ENCODE results near the gene UNC13A. TPM values are rescaled to one million over a fixed set of nuclear protein-coding genes. Genes with fewer than 3 reads are reported as not detected.
A peak's percentile ranks its signal among the peaks of the same experiment; 100 is the strongest.

The UNC13A gene
- polyA plus RNA-seq, 1 of the 3 experiments (the other 2 are of a cell fraction): 0.38 TPM

DNA sequence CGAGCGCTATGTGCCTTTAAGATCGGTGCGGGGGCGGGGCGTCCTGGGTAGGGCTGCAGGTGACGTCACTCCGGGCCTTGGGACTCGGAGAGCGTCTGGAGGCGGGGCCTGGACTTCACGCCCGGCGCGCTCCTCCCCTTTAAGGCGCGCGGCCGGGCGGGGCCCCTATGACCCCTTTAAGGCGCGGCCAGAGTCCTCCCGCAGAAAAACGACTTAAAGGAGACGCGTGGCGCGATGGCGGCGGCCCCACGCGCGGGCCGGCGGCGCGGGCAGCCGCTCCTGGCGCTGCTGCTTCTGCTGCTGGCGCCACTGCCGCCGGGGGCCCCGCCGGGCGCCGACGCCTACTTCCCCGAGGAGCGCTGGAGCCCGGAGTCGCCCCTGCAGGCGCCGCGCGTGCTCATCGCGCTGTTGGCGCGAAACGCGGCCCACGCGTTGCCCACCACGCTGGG is 132.7 kb downstream of the UNC13A start, which contains the start of gene COLGALT1:
Gene COLGALT1 (plus strand): TSS at position 170 of the 449 bp plus-strand sequence. CDS start 65 bp downstream, at position 235.
- Histone ChIP-seq H3K27me3 (ENCODE audit: insufficient read depth) (no peaks in the 10 kb centered on the region), H3K4me3 (ENCODE audit: low read depth in 2 of 2, low read length in 1 of 2) (peak within 1 kb of the TSS; percentile 76 to 93), H2AFZ (ENCODE audit: low read depth) (peak within 1 kb of the TSS; percentile 91), H3K9me3 (no peaks in the 10 kb centered on the region), H3K9ac (peak within 1 kb of the TSS; percentile 78), H3K27ac (ENCODE audit: low read depth in 2 of 2, low read length in 1 of 2) (peak within 1 kb of the TSS; percentile 35 to 67; a peak in 3 of 4 replicates), H3K4me2 (peak within 1 kb of the TSS; percentile 98), H3K36me3 (replicated peaks in 1 of 2; ENCODE audit: control insufficient read depth in 1 of 2, insufficient read depth in 2 of 2, low read length in 1 of 2) (peaks cover 5 to 10% of the 10 kb centered on the region in 2 experiments), H4K20me1 (ENCODE audit: insufficient read depth) (no peaks in the 10 kb centered on the region), H3K4me1 (ENCODE audit: control insufficient read depth in 1 of 2, insufficient read depth in 2 of 2, low read depth in 1 of 2, low read length in 1 of 2) (peaks cover 0 to 7% of the 10 kb centered on the region in 2 experiments; a peak in 2 of 4 replicates), H3K79me2 (ENCODE audit: insufficient read depth) (peaks cover 20% of the 10 kb centered on the region), H3F3A (replicated peaks; ENCODE audit: insufficient read depth) (peaks cover 6% of the 10 kb centered on the region), H3K9me2 (no peaks in the 10 kb centered on the region)
- CTCF ChIA-PET: interaction anchor here (0.6 to 1.8 kb wide), 2 partner anchors 51 to 1123 kb away, joined by 3 to 10 read pairs; no protein-coding TSS in a partner anchor
- 0% methylated on average over 14 of the region's 64 CpGs for WGBS (ENCODE audit: low lambda C conversion rate)
- POLR2A ChIA-PET: no interaction called here
- peak; percentile 99 for DNase-seq
- TF ChIP-seq POLR2AphosphoS5 (IDR thresholded peaks at IDR 0.05; ENCODE audit: low read depth, low read length): peak; percentile 16; the same call in 1 of the 2 replicates
- TF ChIP-seq MEF2A (IDR thresholded peaks at IDR 0.05; ENCODE audit: borderline replicate concordance, low read depth): no peak
- TF ChIP-seq, protein P1, sequence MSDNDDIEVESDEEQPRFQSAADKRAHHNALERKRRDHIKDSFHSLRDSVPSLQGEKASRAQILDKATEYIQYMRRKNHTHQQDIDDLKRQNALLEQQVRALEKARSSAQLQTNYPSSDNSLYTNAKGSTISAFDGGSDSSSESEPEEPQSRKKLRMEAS (IDR thresholded peaks at IDR 0.05; ENCODE audit: low read depth): peak; percentile 76; the same call in 1 of the 2 replicates
- 0 out of 2 replicates have a peak, but pooled peaks have one; percentile 32 for TF ChIP-seq RFX5 (IDR thresholded peaks at IDR 0.05; ENCODE audit: low read length)
- TF ChIP-seq NFIC (IDR thresholded peaks at IDR 0.05; ENCODE audit: borderline replicate concordance): no peak

- peaks cover 1 to 6% of the 10 kb centered on the region in 2 experiments for H3K36me3 ChIP-seq (replicated peaks in 1 of 2; ENCODE audit: control insufficient read depth in 1 of 2, insufficient read depth in 2 of 2, low read length in 1 of 2)
- no peak overlapping the region for H3K27ac ChIP-seq (ENCODE audit: low read depth in 2 of 2, low read length in 1 of 2)
- ChIA-PET POLR2A (no interaction called here), CTCF (interaction anchor here (1.7 kb wide), 1 partner anchor 19 kb away, joined by 4 read pairs; no protein-coding TSS in a partner anchor)
- H3K79me2 ChIP-seq (ENCODE audit: insufficient read depth): peaks cover 20% of the 10 kb centered on the region
- H3K9me2 ChIP-seq: no peaks in the 10 kb centered on the region
- 6% methylated on average over 15 of the region's 19 CpGs for WGBS (ENCODE audit: low lambda C conversion rate)
- H3K4me3 ChIP-seq (ENCODE audit: low read depth in 2 of 2, low read length in 1 of 2): peak overlapping the region; percentile 76 to 93
- peak overlapping the region; percentile 80 for H3K4me2 ChIP-seq
- H3K27me3 ChIP-seq (ENCODE audit: insufficient read depth): no peaks in the 10 kb centered on the region
- H2AFZ ChIP-seq (ENCODE audit: low read depth): peak overlapping the region; percentile 91
- H4K20me1 ChIP-seq (ENCODE audit: insufficient read depth): no peaks in the 10 kb centered on the region
- TF ChIP-seq MEF2A (IDR thresholded peaks at IDR 0.05; ENCODE audit: borderline replicate concordance, low read depth): no peak
- no peak for TF ChIP-seq MXI1 (IDR thresholded peaks at IDR 0.05; ENCODE audit: low read depth, low read length)
- TF ChIP-seq RCOR1 (IDR thresholded peaks at IDR 0.05; ENCODE audit: low read length): 0 out of 2 replicates have a peak, but pooled peaks have one; percentile 11
- no peaks in the 10 kb centered on the region for H3K9me3 ChIP-seq
- peaks cover 0 to 7% of the 10 kb centered on the region in 2 experiments; a peak in 2 of 4 replicates for H3K4me1 ChIP-seq (ENCODE audit: control insufficient read depth in 1 of 2, insufficient read depth in 2 of 2, low read depth in 1 of 2, low read length in 1 of 2)
- H3F3A ChIP-seq (replicated peaks; ENCODE audit: insufficient read depth): peaks cover 6% of the 10 kb centered on the region
- no peak for DNase-seq
- no peak overlapping the region; the same call in 1 of the 2 replicates for H3K9ac ChIP-seq
Measured at GRCh38 chr19:17554968-17555479, 133.1 kb downstream of the UNC13A start.

DNA sequence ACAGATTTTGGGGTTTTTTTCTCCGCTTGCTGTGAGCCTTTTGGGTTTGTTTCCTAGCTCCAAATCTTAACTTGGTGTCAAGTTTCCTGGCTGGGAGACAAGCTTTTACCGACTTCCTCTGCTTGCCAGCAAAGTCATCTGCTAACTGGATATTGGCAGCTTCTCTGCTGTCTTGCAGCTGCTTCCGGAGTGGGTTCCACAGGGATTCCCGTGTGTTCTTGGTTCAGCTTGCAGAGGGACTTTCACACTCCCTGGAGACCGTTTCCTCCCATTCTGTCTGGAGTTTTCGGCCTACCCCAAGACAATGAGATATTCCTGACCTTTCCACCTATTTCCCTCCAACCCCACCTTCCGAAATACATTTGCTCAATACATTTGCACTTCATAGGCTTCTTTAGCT is 134.9 kb downstream of the UNC13A start:
- POLR2A ChIA-PET: no interaction called here
- DNase-seq: no peak
- peak overlapping the region; percentile 36 to 73; a peak in 2 of 4 replicates for H3K27ac ChIP-seq (ENCODE audit: low read depth in 2 of 2, low read length in 1 of 2)

More for the DNA sequence above, 134.9 kb downstream of the UNC13A start:
- H2AFZ ChIP-seq (ENCODE audit: low read depth): no peak overlapping the region
- H3K4me1 ChIP-seq (ENCODE audit: control insufficient read depth in 1 of 2, insufficient read depth in 2 of 2, low read depth in 1 of 2, low read length in 1 of 2): peaks cover 0 to 7% of the 10 kb centered on the region in 2 experiments; a peak in 2 of 4 replicates
- no peak overlapping the region; the same call in 1 of the 2 replicates for H3K4me2 ChIP-seq
- H3K4me3 ChIP-seq (ENCODE audit: low read depth in 2 of 2, low read length in 1 of 2): no peak overlapping the region
- no peaks in the 10 kb centered on the region for H4K20me1 ChIP-seq (ENCODE audit: insufficient read depth)
- 50% methylated on average over 7 of the region's 7 CpGs for WGBS (ENCODE audit: low lambda C conversion rate)
- no peaks in the 10 kb centered on the region for H3K9me3 ChIP-seq
- no peak overlapping the region for H3K9ac ChIP-seq
- peaks cover 6% of the 10 kb centered on the region for H3F3A ChIP-seq (replicated peaks; ENCODE audit: insufficient read depth)
- CTCF ChIA-PET: interaction anchor here (1.7 kb wide), 1 partner anchor 20 kb away, joined by 4 read pairs; no protein-coding TSS in a partner anchor
- no peaks in the 10 kb centered on the region for H3K27me3 ChIP-seq (ENCODE audit: insufficient read depth)
- H3K36me3 ChIP-seq (replicated peaks in 1 of 2; ENCODE audit: control insufficient read depth in 1 of 2, insufficient read depth in 2 of 2, low read length in 1 of 2): no peaks in the 10 kb centered on the region
- no peaks in the 10 kb centered on the region for H3K9me2 ChIP-seq
- peaks cover 20% of the 10 kb centered on the region for H3K79me2 ChIP-seq (ENCODE audit: insufficient read depth)
- TF ChIP-seq TCF12 (IDR thresholded peaks at IDR 0.05) (peak; percentile 68), ELF1 (IDR thresholded peaks at IDR 0.05) (peak; percentile 43; the same call in 1 of the 2 replicates), MEF2A (IDR thresholded peaks at IDR 0.05; ENCODE audit: borderline replicate concordance, low read depth) (no peak), MXI1 (IDR thresholded peaks at IDR 0.05; ENCODE audit: low read depth, low read length) (no peak), EZH2phosphoT487 (IDR thresholded peaks at IDR 0.05; ENCODE audit: borderline replicate concordance, low read depth) (no peak), NFIC (IDR thresholded peaks at IDR 0.05; ENCODE audit: borderline replicate concordance) (peak; percentile 78)
- TF ChIP-seq, protein P2, sequence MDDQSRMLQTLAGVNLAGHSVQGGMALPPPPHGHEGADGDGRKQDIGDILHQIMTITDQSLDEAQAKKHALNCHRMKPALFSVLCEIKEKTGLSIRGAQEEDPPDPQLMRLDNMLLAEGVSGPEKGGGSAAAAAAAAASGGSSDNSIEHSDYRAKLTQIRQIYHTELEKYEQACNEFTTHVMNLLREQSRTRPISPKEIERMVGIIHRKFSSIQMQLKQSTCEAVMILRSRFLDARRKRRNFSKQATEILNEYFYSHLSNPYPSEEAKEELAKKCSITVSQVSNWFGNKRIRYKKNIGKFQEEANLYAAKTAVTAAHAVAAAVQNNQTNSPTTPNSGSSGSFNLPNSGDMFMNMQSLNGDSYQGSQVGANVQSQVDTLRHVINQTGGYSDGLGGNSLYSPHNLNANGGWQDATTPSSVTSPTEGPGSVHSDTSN (IDR thresholded peaks at IDR 0.05): peak; percentile 43
- TF ChIP-seq, protein P3, sequence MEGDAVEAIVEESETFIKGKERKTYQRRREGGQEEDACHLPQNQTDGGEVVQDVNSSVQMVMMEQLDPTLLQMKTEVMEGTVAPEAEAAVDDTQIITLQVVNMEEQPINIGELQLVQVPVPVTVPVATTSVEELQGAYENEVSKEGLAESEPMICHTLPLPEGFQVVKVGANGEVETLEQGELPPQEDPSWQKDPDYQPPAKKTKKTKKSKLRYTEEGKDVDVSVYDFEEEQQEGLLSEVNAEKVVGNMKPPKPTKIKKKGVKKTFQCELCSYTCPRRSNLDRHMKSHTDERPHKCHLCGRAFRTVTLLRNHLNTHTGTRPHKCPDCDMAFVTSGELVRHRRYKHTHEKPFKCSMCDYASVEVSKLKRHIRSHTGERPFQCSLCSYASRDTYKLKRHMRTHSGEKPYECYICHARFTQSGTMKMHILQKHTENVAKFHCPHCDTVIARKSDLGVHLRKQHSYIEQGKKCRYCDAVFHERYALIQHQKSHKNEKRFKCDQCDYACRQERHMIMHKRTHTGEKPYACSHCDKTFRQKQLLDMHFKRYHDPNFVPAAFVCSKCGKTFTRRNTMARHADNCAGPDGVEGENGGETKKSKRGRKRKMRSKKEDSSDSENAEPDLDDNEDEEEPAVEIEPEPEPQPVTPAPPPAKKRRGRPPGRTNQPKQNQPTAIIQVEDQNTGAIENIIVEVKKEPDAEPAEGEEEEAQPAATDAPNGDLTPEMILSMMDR (IDR thresholded peaks at IDR 0.05): no peak
